Hepatocyte (in vitro differentiated cells): ENCODE data around the gene TBX15.

ENCODE experiments used
- EZH2 ChIP-seq: fragments of 200-600 bp; sonication (generic); IDR thresholded peaks from 2 replicates; pipeline ENCODE4 v1.6.1; 2016; ENCODE audit warnings: antibody characterized with exemption, mild to moderate bottlenecking, borderline replicate concordance
- TF ChIP-seq, protein P1 (sequence below): fragments of 200-600 bp; sonication (generic); IDR thresholded peaks from 2 replicates; pipeline ENCODE4 v1.5.1; 2016; ENCODE audit warnings: antibody characterized with exemption, mild to moderate bottlenecking; ENCODE audit not compliant: poor library complexity

DNA sequence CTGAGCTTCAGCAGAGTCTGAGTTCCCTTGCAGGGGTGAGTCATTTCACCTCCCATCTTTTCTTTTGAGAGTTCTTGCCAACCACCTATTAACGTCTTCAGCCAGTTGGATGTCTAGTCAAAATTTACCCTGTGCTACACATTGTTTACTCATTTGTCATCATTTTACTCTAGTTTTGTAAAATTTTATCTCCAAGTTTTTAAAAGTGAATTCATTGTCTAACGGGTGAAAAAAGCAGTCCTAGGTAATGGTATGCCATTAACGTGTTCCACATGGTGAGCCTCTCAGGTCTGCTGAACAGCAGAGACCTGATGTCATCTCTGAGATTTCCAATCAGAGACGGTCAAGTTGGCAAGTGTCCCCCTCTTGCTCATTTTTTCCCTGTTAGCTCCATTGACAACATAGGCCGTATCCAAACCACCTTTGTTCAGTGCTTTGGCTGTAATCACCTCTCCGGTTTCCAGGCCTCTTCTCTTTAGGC lies 85.4 kb downstream of the TBX15 start:
- TF ChIP-seq, protein P1, sequence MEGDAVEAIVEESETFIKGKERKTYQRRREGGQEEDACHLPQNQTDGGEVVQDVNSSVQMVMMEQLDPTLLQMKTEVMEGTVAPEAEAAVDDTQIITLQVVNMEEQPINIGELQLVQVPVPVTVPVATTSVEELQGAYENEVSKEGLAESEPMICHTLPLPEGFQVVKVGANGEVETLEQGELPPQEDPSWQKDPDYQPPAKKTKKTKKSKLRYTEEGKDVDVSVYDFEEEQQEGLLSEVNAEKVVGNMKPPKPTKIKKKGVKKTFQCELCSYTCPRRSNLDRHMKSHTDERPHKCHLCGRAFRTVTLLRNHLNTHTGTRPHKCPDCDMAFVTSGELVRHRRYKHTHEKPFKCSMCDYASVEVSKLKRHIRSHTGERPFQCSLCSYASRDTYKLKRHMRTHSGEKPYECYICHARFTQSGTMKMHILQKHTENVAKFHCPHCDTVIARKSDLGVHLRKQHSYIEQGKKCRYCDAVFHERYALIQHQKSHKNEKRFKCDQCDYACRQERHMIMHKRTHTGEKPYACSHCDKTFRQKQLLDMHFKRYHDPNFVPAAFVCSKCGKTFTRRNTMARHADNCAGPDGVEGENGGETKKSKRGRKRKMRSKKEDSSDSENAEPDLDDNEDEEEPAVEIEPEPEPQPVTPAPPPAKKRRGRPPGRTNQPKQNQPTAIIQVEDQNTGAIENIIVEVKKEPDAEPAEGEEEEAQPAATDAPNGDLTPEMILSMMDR: no peak
- no peak for TF ChIP-seq EZH2
